Thyroid gland (tissue), 4 donors: ENCODE data around the gene SAMHD1. TPM values are rescaled to one million over a fixed set of nuclear protein-coding genes. Genes with fewer than 3 reads are reported as not detected.
A peak's percentile ranks its signal among the peaks of the same experiment; 100 is the strongest.
"Not testable (repeated sequence)": the region's sequence is repeated elsewhere in the genome, so short reads cannot be mapped to it uniquely, and the experiment has no call there.

ENCODE experiments used
- DNase-seq, 2 donors: peaks; one replicate each; pipeline ENCODE4 v3.0.0-alpha.2; 2019
- H3K27ac ChIP-seq, 3 donors: fragments of 200-600 bp; sonication (generic); 1 replicate in 2 of 3; 2 replicates in 1 of 3; pipeline ENCODE4 v1.5.1; 2016 to 2019; ENCODE audit warnings: mild to moderate bottlenecking in 1 of 3, moderate library complexity in 1 of 3
- H3K27me3 ChIP-seq: fragments of 200-600 bp; sonication (generic); one replicate; pipeline ENCODE4 v1.5.1; 2019
- H3K36me3 ChIP-seq, 2 donors: fragments of 200-600 bp; sonication (generic); one replicate each; pipeline ENCODE4 v1.5.1; 2016 to 2019
- H3K4me1 ChIP-seq, 2 donors: fragments of 200-600 bp; sonication (generic); one replicate each; pipeline ENCODE4 v1.5.1; 2017 to 2019
- H3K4me3 ChIP-seq, 3 donors: fragments of 200-600 bp; sonication (generic); replicated peaks in 1 of 3; 1 replicate in 2 of 3; 2 replicates in 1 of 3; pipeline ENCODE4 v1.5.1; 2016; ENCODE audit warnings: mild to moderate bottlenecking in 1 of 3
- H3K9me3 ChIP-seq: fragments of 200-600 bp; sonication (generic); one replicate; pipeline ENCODE4 v1.5.1; 2017
- POLR2A ChIP-seq, 2 donors: fragments of 450-650 bp; IDR thresholded peaks; one replicate each; pipeline ENCODE4 v1.6.1; 2017; ENCODE audit warnings: antibody characterized with exemption in 2 of 2, mild to moderate bottlenecking in 2 of 2, moderate library complexity in 1 of 2
- WGBS, 2 donors: methylation state at CpG; one replicate each; pipeline ENCODE4 v1.1.5; 2017; 5-methylcytosine and 5-hydroxymethylcytosine counted together
- intact Hi-C: fragments of 100-400 bp; cut with DNase I; formaldehyde crosslinking; loops from one replicate; pipeline ENCODE4 v1.15.1; 2023
- total RNA-seq, 4 donors: library from RNA; depleted of rRNA; stranded (reverse); fragments of >200 nt; gene quantifications; one replicate each; pipeline ENCODE4 v1.2.3, GENCODE V29; 2016
- TF ChIP-seq, protein P1 (sequence below), 6 experiments: fragments of 200-600 bp in 3 of 6; fragments of 450-650 bp in 3 of 6; sonication (generic) in 3 of 6; IDR thresholded peaks; one replicate each; pipeline ENCODE4 v1.5.1; 2016 to 2019; ENCODE audit warnings: antibody characterized with exemption in 6 of 6, mild to moderate bottlenecking in 2 of 6, inconsistent platforms in 1 of 6, moderate library complexity in 1 of 6

SAMHD1 gene
- total RNA-seq, 4 donors from 2014 or later, result 60.6 to 227 (median 112) TPM

DNA sequence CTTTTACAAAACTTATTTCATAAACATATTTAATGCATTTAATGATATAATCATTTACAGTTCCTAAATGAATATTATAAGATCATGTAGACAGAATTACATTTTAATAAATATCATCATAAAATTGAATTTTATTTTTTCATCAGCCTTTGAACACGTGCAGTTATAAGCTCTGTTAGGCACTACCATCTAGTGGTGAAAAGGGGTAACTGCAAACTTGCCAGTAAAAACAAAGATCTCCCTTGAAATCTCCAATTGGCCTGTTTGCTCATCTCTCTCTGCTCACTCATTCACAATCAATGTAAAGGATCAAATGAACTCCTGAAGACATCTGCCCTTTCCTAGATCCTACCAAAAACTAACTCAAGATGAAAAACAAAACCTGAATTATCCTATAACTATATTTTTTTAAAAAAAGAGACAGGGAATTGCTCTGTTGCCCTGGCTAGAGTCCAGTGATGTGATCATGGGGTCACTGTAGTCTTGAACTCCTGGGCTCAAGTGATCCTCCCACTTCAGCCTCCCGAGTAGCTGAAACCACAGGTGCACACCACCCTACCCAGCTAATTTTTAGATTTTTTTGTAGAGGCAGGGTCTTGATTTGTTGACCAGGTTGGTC is 31.7 kb downstream of the SAMHD1 start:
- Histone ChIP-seq H3K9me3 (no peaks in the 10 kb centered on the region), H3K27me3 (no peaks in the 10 kb centered on the region), H3K36me3 (peaks cover 11 to 16% of the 10 kb centered on the region in 2 donors), H3K4me3 (no peak overlapping the region), H3K27ac (no peak overlapping the region), H3K4me1 (no peaks in the 10 kb centered on the region)
- 8 to 9% methylated on average over 2 of the region's 2 CpGs for WGBS, 2 donors
- TF ChIP-seq POLR2A (IDR thresholded peaks at IDR 0.05), result no peak
- TF ChIP-seq, protein P1, sequence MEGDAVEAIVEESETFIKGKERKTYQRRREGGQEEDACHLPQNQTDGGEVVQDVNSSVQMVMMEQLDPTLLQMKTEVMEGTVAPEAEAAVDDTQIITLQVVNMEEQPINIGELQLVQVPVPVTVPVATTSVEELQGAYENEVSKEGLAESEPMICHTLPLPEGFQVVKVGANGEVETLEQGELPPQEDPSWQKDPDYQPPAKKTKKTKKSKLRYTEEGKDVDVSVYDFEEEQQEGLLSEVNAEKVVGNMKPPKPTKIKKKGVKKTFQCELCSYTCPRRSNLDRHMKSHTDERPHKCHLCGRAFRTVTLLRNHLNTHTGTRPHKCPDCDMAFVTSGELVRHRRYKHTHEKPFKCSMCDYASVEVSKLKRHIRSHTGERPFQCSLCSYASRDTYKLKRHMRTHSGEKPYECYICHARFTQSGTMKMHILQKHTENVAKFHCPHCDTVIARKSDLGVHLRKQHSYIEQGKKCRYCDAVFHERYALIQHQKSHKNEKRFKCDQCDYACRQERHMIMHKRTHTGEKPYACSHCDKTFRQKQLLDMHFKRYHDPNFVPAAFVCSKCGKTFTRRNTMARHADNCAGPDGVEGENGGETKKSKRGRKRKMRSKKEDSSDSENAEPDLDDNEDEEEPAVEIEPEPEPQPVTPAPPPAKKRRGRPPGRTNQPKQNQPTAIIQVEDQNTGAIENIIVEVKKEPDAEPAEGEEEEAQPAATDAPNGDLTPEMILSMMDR (IDR thresholded peaks at IDR 0.05), result peak; percentile 83 to 91 (median 90)
- DNase-seq, result no peak
- intact Hi-C loops, result no loop called here

DNA sequence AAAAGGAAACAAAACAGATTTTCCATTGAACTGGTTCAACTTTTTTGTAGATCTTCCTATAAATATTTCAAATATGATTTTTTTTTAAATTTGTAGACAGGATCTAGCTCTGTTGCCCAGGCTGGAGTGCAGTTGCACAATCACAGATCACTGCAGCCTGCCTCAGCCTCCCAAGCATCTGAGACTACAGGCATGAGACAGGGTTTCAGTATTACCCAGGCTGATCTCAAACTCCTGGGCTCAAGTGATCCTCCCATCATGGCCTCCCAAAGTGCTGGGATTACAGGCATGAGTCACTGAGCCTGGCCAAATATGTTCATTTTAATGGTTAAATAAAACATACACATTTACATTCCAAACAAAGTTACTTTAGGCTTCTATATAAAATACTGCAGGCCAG is 33.6 kb downstream of the SAMHD1 start:
- Histone ChIP-seq H3K4me3 (no peak overlapping the region), H3K27me3 (no peaks in the 10 kb centered on the region), H3K27ac (no peak overlapping the region), H3K9me3 (no peaks in the 10 kb centered on the region), H3K4me1 (no peaks in the 10 kb centered on the region), H3K36me3 (peaks cover 13 to 19% of the 10 kb centered on the region in 2 donors)
- TF ChIP-seq, protein P1 (IDR thresholded peaks at IDR 0.05), result no peak
- TF ChIP-seq POLR2A (IDR thresholded peaks at IDR 0.05), result no peak
- no peak for DNase-seq
- intact Hi-C loops, result no loop called here

DNA sequence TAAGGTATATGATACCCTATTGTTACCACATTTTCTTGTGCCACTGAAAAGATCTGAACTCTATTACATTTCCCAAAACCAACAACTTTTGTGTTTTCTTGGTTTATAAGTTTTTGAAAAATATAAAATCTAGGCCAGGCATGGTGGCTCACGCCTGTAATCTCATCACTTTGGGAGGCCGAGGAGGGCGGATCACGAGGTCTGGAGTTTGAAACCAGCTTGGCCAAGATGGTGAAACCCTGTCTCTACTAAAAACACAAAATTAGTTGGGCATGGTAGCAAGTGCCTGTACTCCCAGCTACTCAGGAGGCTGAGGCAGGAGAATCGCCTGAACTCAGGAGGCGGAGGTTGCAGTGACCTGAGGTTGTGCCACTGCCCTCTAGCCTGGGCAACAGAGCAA is 34.3 kb downstream of the SAMHD1 start:
- Histone ChIP-seq H3K9me3 (no peaks in the 10 kb centered on the region), H3K36me3 (peaks cover 13 to 19% of the 10 kb centered on the region in 2 donors), H3K4me1 (no peaks in the 10 kb centered on the region), H3K27me3 (no peaks in the 10 kb centered on the region), H3K27ac (no peak overlapping the region), H3K4me3 (no peak overlapping the region)
- DNase-seq, result no peak
- intact Hi-C loops, result no loop called here
- WGBS, 2 donors, result 97% methylated on average over 6 of the region's 6 CpGs
- no peak for TF ChIP-seq POLR2A (IDR thresholded peaks at IDR 0.05)
- TF ChIP-seq, protein P1 (IDR thresholded peaks at IDR 0.05), result no peak

DNA sequence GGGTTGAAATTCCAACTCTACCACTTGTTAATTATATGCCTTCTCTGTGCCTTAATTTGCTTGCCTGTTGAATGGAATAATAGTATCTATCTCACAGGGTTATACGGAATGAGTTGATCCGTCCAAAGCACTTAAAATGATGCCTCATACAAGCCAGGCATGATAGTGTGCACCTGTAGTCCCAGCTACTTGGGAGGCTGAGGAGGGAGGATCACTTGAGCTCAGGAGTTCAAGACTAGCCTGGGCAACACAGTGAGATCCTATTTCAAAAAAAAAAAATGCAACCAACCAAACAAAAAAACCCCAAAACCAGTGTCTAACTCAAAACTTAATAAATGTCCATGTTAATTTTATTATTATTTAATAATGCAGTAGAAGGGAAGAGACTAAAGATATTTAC is 35.3 kb downstream of the SAMHD1 start:
- Histone ChIP-seq H3K27me3 (no peaks in the 10 kb centered on the region), H3K36me3 (peaks cover 13 to 19% of the 10 kb centered on the region in 2 donors), H3K4me1 (no peaks in the 10 kb centered on the region), H3K9me3 (no peaks in the 10 kb centered on the region), H3K4me3 (no peak overlapping the region), H3K27ac (no peak overlapping the region)
- TF ChIP-seq, protein P1 (IDR thresholded peaks at IDR 0.05), result no peak
- no peak for TF ChIP-seq POLR2A (IDR thresholded peaks at IDR 0.05)
- no peak for DNase-seq
- intact Hi-C loops, result no loop called here
- 98% methylated on average over 2 of the region's 2 CpGs for WGBS, 2 donors

DNA sequence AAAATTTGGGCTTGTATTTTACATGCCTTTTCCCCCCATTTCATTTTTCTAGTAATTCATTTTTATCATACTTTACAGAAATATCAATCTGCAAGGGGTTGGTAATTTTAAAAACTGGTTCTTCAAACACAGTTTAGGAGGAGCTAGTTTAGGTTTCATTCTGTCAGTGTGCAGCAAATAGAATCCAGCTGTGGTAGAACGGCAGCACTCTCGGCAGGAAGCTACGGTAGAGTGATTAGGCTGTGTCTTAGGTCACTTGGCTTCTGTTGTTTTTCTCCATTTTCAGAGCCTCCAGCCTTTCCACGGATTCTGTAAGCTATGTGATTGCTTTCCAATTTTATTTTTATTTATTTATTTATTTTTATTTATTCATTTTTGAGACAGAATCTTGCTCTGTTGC is 42.9 kb downstream of the SAMHD1 start:
- WGBS, 2 donors, result 64 to 68% methylated on average over 4 of the region's 4 CpGs
- Histone ChIP-seq H3K9me3 (no peaks in the 10 kb centered on the region), H3K4me3 (no peak overlapping the region), H3K36me3 (peaks cover 4 to 27% of the 10 kb centered on the region in 2 donors), H3K27me3 (no peaks in the 10 kb centered on the region), H3K27ac (no peak overlapping the region), H3K4me1 (no peaks in the 10 kb centered on the region)
- TF ChIP-seq, protein P1 (IDR thresholded peaks at IDR 0.05), result no peak
- no peak for TF ChIP-seq POLR2A (IDR thresholded peaks at IDR 0.05)
- intact Hi-C loops, result no loop called here
- no peak for DNase-seq

DNA sequence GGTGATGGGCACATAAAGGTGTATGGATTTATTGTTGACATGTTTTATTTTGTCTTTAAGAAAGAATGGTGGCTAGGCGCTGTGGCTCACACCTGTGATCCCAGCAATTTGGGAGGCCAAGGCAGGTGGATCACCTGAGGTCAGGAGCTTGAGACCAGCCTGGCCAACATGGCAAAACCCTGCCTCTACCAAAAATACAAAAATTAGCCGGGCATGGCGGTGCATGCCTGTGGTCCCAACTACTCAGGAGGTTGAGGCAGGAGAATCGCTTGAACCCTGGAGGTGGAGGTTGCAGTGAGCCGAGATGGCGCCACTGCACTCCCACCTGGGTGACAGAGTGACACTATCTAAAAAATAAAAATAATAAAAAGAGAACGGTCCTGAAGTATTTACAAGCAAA is 45.4 kb downstream of the SAMHD1 start:
- H3K4me3 ChIP-seq, intact Hi-C loops, DNase-seq, H3K4me1 ChIP-seq, H3K27ac ChIP-seq, H3K9me3 ChIP-seq, H3K27me3 ChIP-seq: not testable (repeated sequence)
- 95% methylated on average over 7 of the region's 7 CpGs for WGBS, 2 donors
- H3K36me3 ChIP-seq, result peaks cover 13 to 32% of the 10 kb centered on the region in 2 donors

DNA sequence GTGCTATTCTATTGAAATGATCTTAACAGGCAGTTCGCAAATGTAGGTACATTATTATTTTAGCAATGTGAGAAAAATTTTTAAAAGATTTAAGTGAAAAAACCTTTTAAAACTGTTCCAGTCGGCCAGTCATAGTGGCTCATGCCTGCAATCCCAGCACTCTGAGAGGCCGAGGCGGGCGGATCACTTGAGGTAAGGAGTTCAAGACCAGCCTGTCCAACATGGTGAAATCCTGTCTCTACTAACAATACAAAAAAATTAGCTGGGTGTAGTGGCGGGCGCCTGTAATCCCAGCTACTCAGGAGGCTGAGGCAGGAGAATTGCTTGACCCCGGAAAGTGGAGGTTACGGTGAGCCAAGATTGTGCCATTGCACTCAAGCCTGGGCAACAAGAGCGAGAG is 45.9 kb downstream of the SAMHD1 start:
- DNase-seq, H3K4me1 ChIP-seq, H3K9me3 ChIP-seq, H3K27me3 ChIP-seq, intact Hi-C loops, H3K27ac ChIP-seq, H3K4me3 ChIP-seq: not testable (repeated sequence)
- peaks cover 13 to 27% of the 10 kb centered on the region in 2 donors for H3K36me3 ChIP-seq
- WGBS, 2 donors, result 92 to 96% methylated on average over 10 of the region's 10 CpGs
